ENCODE results near the gene IFRD1. TPM values are rescaled to one million over a fixed set of nuclear protein-coding genes. Genes with fewer than 3 reads are reported as not detected.
"Not testable (repeated sequence)": the region's sequence is repeated elsewhere in the genome, so short reads cannot be mapped to it uniquely, and the experiment has no call there.

Gene IFRD1
- total RNA-seq, 3 donors from 2014 or later (not counting 1 experiment from before 2014, with no cell fraction given), result 244 to 278 (median 261) TPM

- Mint-ChIP-seq H3K27ac (no peak overlapping the region), H3K27me3 (ENCODE audit: low read depth in 2 of 2) (peaks cover 2 to 8% of the 10 kb centered on the region in 2 donors), H3K9me3 (no peaks in the 10 kb centered on the region), H3K4me3 (no peak overlapping the region), H3K36me3 (no peaks in the 10 kb centered on the region), H3K4me1 (no peaks in the 10 kb centered on the region)
- DNase-seq (no peak), ATAC-seq (no peak)
- peaks cover 3% of the 10 kb centered on the region for H3K4me1 ChIP-seq (ENCODE audit: control insufficient read depth, insufficient read depth, low read length)
- H3K4me3 ChIP-seq (ENCODE audit: low read length), result no peak overlapping the region
- intact Hi-C loops (cut with micrococcal nuclease), result no loop called here
- H3K27ac ChIP-seq (ENCODE audit: low read length), result no peak overlapping the region
- no peaks in the 10 kb centered on the region for H3K9me3 ChIP-seq (ENCODE audit: control insufficient read depth, insufficient read depth, low read length)
- 90% methylated on average over 6 of the region's 6 CpGs for WGBS (ENCODE audit: insufficient coverage)
- no peaks in the 10 kb centered on the region for H3K36me3 ChIP-seq (ENCODE audit: control insufficient read depth, insufficient read depth, low read length)
- H3K27me3 ChIP-seq (ENCODE audit: control insufficient read depth, insufficient read depth, low read length), result no peaks in the 10 kb centered on the region
- no peak for TF ChIP-seq CTCF (IDR thresholded peaks at IDR 0.05)
These were observed 61.4 kb downstream of the IFRD1 start for GRCh38 chr7:112511451-112512202.

DNA sequence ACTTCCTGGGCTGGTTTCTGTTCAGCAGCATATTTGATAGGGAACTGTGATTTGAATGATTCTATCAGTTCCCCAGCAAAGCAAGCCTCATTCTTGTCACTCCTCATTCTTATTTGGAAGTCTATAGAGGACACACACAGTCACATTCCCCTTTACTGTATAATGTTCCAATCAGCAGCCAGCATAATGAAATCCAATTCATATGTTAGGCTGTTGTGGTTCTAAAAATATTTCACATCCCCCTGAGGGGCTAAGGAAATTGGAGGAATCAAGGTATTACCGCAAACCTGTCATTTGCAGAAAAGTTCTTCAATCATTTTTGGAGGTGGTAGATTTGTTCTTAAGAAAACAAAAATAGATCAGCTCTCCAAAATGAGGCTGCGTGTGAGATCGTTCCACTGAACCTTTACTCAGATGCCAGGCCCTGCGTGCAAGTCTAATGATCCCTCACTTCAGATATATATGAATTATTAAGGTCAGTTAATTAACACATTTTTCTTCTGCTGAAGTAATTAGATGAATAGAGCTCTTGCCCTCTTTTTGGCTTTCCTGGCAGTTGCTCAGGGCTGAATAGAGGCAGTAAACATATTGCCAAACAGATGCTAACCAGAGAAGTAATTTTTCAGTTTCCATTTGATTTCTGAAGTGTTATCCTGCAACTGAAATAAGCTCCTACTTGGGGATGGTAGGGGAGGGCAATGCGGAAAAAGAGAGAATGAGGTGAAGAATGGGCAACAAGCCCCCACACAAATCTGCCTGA is 62.4 kb downstream of the IFRD1 start:
- H3K9me3 Mint-ChIP-seq, result no peaks in the 10 kb centered on the region
- H3K36me3 Mint-ChIP-seq, result no peaks in the 10 kb centered on the region
- Histone ChIP-seq H3K27ac (ENCODE audit: low read length) (no peak overlapping the region), H3K27me3 (ENCODE audit: control insufficient read depth, insufficient read depth, low read length) (no peaks in the 10 kb centered on the region), H3K9me3 (ENCODE audit: control insufficient read depth, insufficient read depth, low read length) (no peaks in the 10 kb centered on the region), H3K36me3 (ENCODE audit: control insufficient read depth, insufficient read depth, low read length) (no peaks in the 10 kb centered on the region), H3K4me3 (ENCODE audit: low read length) (no peak overlapping the region), H3K4me1 (ENCODE audit: control insufficient read depth, insufficient read depth, low read length) (peaks cover 3% of the 10 kb centered on the region)
- TF ChIP-seq CTCF (IDR thresholded peaks at IDR 0.05), result no peak
- DNase-seq (no peak), ATAC-seq (no peak)
- no peak overlapping the region for H3K4me3 Mint-ChIP-seq
- intact Hi-C loops (cut with micrococcal nuclease), result no loop called here
- WGBS (ENCODE audit: insufficient coverage), result no CpG with 5 or more reads among the region's 5 CpGs
- no peak overlapping the region for H3K27ac Mint-ChIP-seq
- H3K4me1 Mint-ChIP-seq, result no peaks in the 10 kb centered on the region
- H3K27me3 Mint-ChIP-seq (ENCODE audit: low read depth in 2 of 2), result peaks cover 2 to 18% of the 10 kb centered on the region in 2 donors

DNA sequence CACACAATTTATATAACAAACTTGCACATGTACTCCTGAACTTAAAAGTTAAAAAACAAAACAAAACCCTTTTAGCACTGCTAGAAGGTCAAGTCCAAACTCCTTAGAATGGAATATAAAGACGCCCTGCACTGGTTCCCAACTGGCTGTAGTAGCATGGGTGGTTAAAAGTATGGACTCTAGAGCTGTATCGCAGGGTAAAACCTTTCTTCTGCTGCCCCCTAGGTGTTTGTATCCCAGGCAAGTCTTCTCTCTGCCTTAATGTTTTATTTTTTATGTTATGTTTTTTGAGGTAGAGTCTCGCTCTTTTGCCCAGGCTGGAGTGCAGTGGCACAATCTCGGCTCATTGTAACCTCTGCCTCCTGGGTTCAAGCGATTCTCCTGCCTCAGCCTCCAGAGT is 65.7 kb downstream of the IFRD1 start:
- peaks cover 3 to 19% of the 10 kb centered on the region in 2 donors for H3K27me3 Mint-ChIP-seq (ENCODE audit: low read depth in 2 of 2)

GRCh38 chr7:112516418-112516817 is 66.2 kb downstream of the IFRD1 start:
- peaks cover 3 to 19% of the 10 kb centered on the region in 2 donors for H3K27me3 Mint-ChIP-seq (ENCODE audit: low read depth in 2 of 2)
- intact Hi-C loops (cut with micrococcal nuclease); H3K27me3 ChIP-seq (ENCODE audit: control insufficient read depth, insufficient read depth, low read length); DNase-seq; ATAC-seq; H3K36me3 Mint-ChIP-seq; H3K4me3 ChIP-seq (ENCODE audit: low read length); H3K4me3 Mint-ChIP-seq; H3K9me3 Mint-ChIP-seq; H3K27ac ChIP-seq (ENCODE audit: low read length); H3K4me1 Mint-ChIP-seq; H3K4me1 ChIP-seq (ENCODE audit: control insufficient read depth, insufficient read depth, low read length); H3K9me3 ChIP-seq (ENCODE audit: control insufficient read depth, insufficient read depth, low read length); H3K27ac Mint-ChIP-seq; H3K36me3 ChIP-seq (ENCODE audit: control insufficient read depth, insufficient read depth, low read length): not testable (repeated sequence)
- 75% methylated on average over 4 of the region's 5 CpGs for WGBS (ENCODE audit: insufficient coverage)

More for the DNA sequence above, 65.7 kb downstream of the IFRD1 start:
- Histone ChIP-seq H3K27ac (ENCODE audit: low read length) (no peak overlapping the region), H3K4me3 (ENCODE audit: low read length) (no peak overlapping the region), H3K36me3 (ENCODE audit: control insufficient read depth, insufficient read depth, low read length) (no peaks in the 10 kb centered on the region), H3K27me3 (ENCODE audit: control insufficient read depth, insufficient read depth, low read length) (no peaks in the 10 kb centered on the region), H3K9me3 (ENCODE audit: control insufficient read depth, insufficient read depth, low read length) (no peaks in the 10 kb centered on the region), H3K4me1 (ENCODE audit: control insufficient read depth, insufficient read depth, low read length) (no peaks in the 10 kb centered on the region)
- DNase-seq (no peak), ATAC-seq (no peak)
- no peaks in the 10 kb centered on the region for H3K36me3 Mint-ChIP-seq
- no peaks in the 10 kb centered on the region for H3K9me3 Mint-ChIP-seq
- no peak overlapping the region for H3K4me3 Mint-ChIP-seq
- no peak for TF ChIP-seq CTCF (IDR thresholded peaks at IDR 0.05)
- WGBS (ENCODE audit: insufficient coverage), result 82% methylated on average over 5 of the region's 5 CpGs
- intact Hi-C loops (cut with micrococcal nuclease), result no loop called here
- no peaks in the 10 kb centered on the region for H3K4me1 Mint-ChIP-seq
- H3K27ac Mint-ChIP-seq, result no peak overlapping the region

All from natural killer cell (primary cell).